ENCODE data around the gene NPIPA8. TPM values are rescaled to one million over a fixed set of nuclear protein-coding genes. Genes with fewer than 3 reads are reported as not detected.

NPIPA8 gene
- 0.99 to 1.4 TPM (median 1.2 TPM) in 5 replicates for total RNA-seq (2022; extraction: Qiagen RNA extraction; ENCODE audit: low read depth)

DNA sequence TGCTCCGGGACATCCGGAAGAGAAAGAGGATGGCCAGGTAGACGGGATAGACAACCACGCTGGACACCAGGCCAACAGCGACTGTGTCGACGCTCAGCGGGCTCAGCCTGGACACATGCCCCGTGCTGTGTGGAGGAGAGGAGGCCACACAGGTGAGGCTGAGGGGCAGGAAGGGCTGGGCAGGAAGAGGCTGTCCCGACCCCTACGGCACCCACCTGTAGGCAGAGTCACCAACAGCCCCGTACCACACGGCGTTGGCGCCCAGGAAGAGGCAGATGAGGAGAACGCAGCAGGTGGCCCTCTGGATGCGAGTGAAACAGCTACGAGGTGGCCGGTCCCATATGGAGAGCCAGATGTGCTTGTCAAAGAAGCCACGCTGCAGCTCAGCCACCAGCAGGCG is at the start of gene NPIPA8:
TSS of gene NPIPA8 (minus strand) at position 101 of the 400 bp plus-strand sequence. CDS start 4,074 bp downstream, outside the sequence.

Other genes with a start within 250 kb of the NPIPA8 start
- 106 to 114 TPM (median 111 TPM) in 5 replicates for gene NOMO2, start 225.4 kb upstream of the NPIPA8 start, total RNA-seq (2022; extraction: Qiagen RNA extraction; ENCODE audit: low read depth)